GM19099 (cell line): ENCODE results near the gene IGFBP2.

ENCODE experiments used
- POLR2A ChIP-seq: IDR thresholded peaks from 3 replicates; pipeline ENCODE4 v1.6.1; 2011; ENCODE audit warnings: low read depth; ENCODE audit not compliant: insufficient read length; ENCODE audit errors: extremely low read depth

The IGFBP2 gene

DNA sequence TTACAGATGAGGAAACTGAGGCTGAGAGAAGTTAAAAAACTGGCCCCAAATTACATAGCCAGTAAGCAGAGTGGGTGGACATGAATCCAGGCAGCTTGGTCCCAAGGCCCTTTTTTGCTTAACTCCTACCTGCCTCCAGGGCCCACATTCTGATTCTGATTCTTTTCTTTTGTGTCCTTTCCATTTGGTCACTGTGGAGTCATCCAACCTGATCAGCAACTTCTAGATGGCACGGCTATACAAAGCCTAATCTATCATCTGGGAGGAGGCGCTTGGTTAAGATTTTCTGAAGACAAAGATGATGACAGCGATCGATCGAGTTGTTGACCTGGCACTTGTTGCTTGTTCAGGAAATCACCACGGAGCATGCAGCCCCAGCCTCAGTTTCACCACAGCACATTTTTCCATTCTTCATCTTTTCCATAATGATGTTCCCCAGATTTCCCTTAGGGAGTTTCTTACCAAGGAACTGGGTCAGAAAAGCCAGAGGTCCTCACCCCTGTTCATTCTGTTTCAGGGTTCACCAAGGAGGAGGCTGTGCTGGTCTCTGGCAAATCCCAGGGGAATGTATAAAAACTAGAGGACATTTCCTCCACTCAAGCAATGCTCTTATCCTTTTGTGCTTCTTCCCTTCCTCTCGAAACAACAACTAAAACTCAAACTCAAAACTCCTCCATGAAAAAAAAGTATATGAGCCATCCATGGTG lies 6.9 kb upstream of the IGFBP2 start:
- TF ChIP-seq POLR2A = no peak

DNA sequence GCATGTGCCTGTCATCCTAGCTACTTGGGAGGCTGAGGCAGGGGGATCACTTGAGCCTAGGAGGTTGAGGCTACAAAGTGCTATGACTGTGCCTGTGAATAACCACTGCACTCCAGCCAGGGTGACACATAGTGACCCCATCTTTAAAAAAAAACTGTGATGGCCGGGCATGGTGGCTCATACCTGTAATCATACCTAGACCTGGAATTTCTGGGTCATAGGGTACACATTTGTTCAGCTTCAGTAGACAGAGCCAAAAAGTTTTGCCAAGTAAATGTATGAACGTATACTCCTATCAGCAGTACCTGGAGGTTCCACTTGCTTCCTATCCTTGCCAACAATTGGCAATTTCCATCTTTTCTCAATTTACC lies 6.4 kb upstream of the IGFBP2 start:
- TF ChIP-seq POLR2A = no peak

DNA sequence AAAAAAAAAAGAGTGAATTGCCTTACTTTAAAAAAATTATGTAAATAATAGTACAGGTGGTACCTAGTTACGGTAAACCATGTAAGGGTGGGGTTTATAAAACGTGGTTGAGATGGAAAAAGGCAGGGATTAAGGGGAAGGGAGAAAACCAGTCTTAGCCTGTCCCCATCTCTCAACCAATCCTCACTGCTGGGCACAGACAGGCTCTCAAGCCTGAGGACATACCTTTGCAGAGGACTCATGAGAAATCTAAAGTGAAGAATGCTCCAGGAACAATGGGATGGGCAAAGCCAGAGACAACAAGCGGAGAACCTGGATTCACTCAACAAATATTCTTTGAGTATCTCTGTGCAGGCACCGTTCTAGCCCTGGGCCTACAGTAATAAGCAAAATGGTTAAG lies 3.4 kb upstream of the IGFBP2 start:
- no peak for TF ChIP-seq POLR2A

DNA sequence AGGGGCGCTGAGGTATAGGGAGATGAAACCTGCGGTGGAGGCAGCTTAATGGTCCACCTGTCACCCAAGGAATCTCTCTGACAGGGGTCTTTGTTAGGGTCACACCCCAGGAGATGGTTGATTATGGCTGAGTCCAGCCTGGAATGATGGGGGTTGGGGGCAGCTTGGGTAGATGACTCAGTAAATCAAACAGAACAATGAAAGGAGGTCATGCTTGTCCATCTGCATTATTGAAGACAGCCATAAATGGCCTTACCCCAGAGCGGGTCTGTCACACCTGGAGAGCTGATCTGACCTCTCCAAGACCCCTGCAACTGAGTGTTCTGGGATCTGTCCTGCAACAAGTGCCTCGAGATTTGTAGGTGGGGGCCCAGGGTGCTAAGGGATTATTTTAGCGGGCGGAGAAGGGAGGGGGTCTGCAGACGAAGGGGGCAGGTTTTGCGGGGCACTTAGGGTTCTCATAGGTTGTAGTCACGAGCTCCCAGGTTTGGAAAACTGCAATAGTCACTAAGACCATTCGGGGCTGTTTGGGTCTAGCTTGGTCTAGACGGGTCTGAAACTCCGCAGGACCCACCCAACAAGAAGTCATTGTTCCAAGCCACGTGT lies 771 bp upstream of the IGFBP2 start:
- TF ChIP-seq POLR2A = no peak

DNA sequence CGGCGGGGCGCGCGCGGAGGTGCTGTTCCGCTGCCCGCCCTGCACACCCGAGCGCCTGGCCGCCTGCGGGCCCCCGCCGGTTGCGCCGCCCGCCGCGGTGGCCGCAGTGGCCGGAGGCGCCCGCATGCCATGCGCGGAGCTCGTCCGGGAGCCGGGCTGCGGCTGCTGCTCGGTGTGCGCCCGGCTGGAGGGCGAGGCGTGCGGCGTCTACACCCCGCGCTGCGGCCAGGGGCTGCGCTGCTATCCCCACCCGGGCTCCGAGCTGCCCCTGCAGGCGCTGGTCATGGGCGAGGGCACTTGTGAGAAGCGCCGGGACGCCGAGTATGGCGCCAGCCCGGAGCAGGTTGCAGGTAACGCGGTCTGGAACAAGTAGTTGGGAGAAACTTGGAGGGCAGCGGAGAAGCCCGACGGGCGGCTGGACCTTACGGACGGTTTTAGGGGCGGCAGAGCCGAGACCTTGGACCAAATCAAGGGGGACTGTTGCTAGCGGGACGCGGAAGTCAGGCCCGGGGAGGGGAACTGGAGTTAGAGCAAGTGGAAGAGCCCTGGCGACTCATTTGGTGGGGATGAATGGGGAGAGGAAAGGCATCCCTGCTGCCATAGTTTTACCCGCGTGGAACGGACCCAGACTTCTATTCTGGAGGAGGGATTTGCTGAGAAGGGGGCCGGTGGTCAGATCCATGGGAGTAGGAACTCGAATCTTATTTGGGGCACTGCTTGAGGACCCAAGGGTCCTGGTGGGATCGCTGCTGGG lies 573 bp downstream of the IGFBP2 start:
- no peak for TF ChIP-seq POLR2A

DNA sequence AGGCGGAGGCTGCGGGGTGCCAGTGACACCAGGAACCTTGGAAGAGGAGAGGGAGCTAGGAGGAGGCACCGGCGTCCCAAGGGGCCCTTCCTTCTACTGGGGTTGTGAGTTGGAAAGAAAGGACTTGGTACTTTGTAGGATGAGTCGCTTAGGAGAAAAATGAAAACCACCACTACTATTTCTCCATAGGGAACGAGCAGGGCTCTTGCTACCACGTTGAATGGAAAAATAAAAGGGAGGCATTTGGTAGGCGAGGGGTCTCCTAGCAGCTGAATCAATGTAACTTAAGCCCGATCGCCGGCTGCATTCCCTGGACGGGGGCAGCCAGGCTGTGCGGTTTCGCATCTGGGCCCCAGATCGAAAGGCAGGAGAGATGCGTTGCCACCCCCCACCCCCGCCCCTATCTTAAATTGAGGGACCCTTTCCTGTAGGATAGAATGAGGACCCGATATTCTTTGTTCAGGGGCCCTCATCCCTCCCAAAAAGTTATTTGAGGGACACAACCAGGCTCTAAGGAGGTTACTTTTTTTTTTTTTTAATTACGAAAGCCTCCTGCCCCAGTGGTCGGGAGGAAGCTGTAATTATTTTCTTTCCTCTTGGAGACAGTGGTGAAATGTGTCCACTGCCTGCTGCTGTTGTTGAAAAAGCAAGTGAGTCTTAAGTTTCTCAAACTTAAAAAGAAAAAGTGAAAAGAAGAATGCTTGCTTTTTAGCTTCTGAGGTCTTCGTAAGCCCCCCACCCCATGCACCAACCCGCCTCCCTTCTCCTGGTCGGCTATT lies 1.3 kb downstream of the IGFBP2 start:
- TF ChIP-seq POLR2A = no peak

DNA sequence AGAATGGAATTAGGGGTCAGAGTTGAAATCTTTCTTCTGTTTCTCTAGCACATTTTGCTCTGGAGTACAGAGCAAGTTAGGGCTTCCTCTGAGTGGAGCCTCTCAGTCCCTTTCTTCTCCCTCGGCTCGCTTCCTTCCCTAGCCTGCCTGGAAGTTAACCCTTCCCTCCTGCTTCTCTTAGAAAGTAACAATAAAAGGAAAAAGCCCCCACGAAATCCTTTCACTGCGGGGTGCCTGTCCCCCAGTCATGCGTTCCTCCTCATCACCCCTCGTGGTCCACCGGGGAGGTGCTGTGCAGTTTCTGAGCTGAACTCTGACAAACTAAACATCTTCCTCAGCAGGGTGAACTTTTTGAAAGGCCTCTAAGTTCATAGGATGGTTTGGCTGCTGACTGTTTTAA lies 2.0 kb downstream of the IGFBP2 start:
- TF ChIP-seq POLR2A = no peak

DNA sequence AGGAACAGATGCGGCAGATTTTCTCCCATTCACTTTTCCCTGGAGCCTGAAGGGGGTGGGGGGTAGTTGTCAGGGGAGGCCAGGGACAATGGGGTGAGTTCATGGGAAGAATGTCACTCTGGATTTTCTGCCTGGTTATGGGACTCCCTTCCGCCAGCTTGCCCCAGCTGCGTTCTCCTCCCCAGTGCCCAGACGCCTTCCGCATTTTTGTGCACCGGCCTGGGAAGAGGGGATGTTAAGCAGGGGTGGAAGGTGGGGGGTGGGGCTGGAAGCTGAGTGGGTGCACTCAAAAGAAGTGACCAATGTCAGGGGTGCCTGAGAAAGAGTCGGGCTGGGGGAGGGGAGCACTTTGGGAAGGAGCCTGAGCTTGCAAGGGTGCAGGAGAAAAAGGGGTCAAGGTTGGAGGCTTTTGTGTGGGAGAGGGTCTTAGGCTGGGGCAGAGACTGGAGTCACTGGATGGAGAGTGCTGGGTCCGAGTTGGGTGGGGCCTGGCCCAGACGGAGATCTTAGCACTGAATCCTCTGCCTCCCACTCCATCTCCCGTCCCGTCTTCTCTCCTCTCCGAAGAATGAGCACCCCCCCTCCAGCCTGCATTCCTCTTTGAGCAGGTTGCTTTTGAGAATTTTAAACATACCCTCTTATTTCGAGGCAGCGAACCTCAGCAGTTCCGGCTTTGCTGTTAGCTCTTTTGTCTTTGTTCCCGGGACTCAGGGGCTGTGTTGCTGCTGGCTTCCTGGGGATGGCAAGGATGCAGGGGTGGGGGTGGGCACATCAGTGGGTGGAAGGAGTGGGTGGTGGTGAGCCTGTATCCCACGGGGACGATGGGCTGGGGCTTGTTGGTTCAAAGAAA lies 2.7 kb downstream of the IGFBP2 start:
- no peak for TF ChIP-seq POLR2A

DNA sequence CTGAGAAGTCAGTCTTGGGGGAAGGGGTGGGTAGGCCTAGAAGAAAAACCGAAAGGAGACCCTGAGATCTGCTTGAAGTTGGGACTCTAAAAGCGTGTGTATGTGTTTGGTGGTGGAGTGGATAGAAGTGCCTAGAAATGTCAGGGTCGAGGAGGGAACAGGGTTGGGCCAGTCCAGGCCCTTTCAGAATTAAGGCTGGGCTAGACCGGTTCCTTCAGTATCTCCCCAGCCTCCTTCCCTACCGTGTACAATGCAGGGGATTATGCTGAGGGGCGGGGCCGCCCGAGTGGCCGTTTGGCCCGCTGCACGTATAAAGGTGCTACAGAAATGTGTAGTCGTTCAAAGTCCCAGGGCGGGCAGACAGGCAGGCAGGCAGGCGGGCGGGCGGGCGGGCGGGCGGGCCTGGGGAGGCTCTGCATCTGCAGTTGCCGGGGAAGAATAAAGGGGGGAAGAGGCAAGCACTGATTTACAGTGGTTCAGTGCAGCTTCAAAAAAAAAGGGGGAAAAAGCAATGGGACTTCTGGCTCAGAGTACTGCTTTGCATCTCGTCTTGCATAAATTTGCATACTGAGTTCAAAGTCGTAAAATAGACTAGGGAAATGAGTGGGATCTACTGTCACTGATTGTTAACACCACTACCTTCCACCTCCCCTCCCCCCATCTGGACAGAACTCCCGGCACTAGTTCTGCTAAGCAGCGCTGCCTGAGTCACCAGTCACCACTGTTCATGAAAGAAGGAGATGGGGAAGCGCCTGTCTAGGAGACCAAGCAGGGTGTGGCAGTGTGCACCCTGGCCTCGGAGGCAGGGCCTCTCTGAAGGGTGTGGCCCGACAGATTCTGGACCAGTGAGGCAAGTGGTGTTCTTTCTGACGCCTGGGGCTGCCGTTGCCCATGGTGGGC lies 3.6 kb downstream of the IGFBP2 start:
- no peak for TF ChIP-seq POLR2A

DNA sequence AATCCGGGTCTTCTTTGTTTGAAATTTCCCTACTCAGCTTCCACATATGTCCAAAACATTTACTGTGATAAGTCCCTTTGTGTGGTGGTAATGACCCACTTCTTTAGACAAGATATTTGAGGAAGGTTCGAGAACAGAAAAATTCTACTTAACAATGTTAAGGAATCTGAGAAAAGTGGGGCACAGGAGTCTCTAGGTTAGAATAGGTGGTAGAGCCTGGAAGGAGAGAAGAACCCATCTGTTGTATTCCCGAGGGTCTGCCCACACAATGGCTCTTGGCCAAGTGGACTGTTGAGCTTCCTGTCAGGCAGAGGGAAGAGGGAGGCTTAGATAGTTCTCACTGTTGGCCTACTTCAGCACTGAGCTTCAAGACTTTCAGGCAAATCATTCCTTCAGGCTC lies 4.3 kb downstream of the IGFBP2 start:
- no peak for TF ChIP-seq POLR2A

DNA sequence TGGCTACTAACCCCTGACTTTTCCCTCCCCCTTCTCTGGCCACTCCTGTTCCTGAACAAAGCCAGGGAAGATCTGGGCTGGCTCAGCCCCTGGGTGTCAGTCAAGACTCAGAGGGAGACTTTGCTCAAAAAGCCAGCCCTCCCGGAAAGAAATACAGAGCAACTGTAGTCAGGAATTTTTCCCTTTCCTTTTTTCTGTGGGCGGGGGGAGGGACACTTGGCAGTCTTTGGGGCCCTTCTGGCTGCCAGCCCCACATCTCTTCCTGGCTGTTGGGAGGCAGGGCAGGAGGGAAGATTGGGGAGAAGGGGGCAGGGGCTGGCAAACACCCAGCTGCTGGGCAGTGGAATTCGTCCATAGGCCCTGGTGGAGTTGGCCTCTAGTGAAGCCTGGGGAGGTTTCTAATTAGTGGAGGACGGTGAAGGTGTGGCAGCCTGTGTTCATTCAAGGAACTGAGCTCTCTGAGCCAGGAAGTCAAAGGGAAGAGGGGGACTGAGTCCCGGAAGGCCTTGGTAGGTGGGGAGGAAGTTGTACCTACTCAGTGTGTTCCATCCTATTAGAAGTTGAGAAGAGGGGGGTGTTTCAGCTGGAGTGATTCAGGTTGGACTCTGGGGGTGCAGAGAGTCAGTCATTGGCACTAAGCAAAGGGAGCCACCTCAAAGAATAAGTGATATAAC lies 10.9 kb downstream of the IGFBP2 start:
- no peak for TF ChIP-seq POLR2A

DNA sequence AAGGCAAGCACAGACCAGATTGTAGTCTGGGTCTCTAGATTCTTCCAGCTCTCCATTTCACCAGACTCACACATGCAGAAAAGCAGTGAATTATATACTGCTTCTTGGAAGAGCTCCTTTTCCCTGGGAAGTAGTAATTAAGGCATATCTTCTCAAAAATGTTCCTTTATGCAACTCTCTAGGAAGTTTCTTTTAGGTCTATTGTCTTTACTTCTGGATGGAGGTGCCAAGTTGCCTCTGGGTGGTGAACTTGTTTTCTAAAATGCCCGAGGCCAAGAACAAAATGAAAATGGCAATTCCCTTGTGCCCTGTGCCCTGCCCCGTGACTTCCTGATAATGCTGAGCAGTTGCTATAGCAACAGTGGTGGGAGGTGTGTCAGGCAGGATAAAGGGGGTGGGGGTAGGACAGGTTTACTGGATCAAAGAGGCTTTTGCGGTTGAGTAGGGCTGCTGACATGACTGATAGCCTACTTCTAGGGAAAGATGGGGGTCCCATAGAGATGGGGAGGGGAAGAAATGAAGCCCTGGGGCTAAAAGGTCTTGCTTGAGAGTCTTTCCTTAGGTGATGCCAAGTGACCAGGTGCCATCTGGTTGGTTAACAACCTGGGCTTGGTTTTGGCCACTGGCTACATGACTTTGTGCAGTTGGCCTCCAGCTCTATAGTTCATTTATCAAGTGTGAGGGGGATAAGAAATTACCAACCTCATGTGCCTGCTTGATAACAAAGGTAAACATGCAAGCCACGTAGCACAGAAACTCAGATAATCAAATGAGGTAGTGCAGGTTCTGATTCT lies 11.8 kb downstream of the IGFBP2 start:
- no peak for TF ChIP-seq POLR2A

DNA sequence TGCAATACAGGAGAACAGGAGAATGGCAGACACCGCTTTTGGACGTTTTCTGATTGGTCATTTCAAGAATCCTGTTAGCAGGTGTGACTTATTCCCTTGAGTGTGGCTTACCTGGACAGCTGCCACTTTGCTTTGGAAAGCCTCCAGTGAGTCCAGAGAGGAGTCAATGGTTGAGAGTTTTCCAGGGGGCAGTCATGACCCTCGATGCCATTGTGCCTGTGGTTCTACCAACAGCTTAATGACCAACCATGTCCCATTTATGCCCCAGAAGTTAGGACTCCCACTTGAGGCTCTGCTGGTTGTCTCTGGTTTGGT lies 12.4 kb downstream of the IGFBP2 start:
- no peak for TF ChIP-seq POLR2A

DNA sequence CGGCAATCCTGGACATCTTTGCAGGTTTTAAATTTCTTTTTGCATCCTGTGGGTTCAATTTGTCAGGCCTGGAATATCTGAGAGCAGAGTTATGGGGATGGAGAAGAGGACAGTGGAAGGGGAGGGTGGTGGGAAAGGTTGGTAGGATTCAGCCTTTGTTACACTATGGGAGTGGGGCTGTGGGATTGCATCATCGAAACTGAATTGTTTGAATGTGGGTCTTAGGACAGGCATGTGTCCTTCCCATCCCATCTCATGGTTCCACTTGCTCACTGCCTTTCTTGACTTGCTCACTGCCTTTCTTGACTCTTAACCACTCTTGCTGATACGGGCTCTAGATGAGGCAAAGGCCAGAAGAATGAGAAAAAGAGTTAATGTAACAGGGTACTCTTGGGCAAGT lies 12.9 kb downstream of the IGFBP2 start:
- no peak for TF ChIP-seq POLR2A
